Mesenchymal stem cell (in vitro differentiated cells and primary cell): Measurements from ENCODE around the gene C2.
A peak's percentile ranks its signal among the peaks of the same experiment; 100 is the strongest.

ENCODE experiments used
- DNase-seq: peaks from one replicate; pipeline ENCODE4 v3.0.0-alpha.2; 2013
- H2AFZ ChIP-seq: one replicate; pipeline ENCODE4 v1.6.1; 2013; ENCODE audit warnings: low read depth, mild to moderate bottlenecking, control low read depth, inconsistent platforms, low read length, moderate library complexity
- H2AK5ac ChIP-seq: 2 replicates; pipeline ENCODE4 v1.6.1; 2013; ENCODE audit warnings: low read length, moderate library complexity, mild to moderate bottlenecking, inconsistent platforms; ENCODE audit not compliant: severe bottlenecking
- H2BK120ac ChIP-seq: one replicate; pipeline ENCODE4 v1.6.1; 2013; ENCODE audit warnings: low read depth, mild to moderate bottlenecking, inconsistent platforms, low read length, moderate library complexity
- H2BK12ac ChIP-seq, 2 experiments: one replicate each; pipeline ENCODE4 v1.6.1; 2013; ENCODE audit warnings: inconsistent platforms in 2 of 2, low read length in 2 of 2, mild to moderate bottlenecking in 2 of 2, moderate library complexity in 2 of 2, control low read depth in 1 of 2
- H2BK15ac ChIP-seq: one replicate; pipeline ENCODE4 v1.6.1; 2013; ENCODE audit warnings: mild to moderate bottlenecking, low read depth, inconsistent platforms; ENCODE audit not compliant: poor library complexity, severe bottlenecking
- H2BK5ac ChIP-seq: 2 replicates; pipeline ENCODE4 v1.6.1; 2013; ENCODE audit warnings: low read depth, mild to moderate bottlenecking, low read length, control low read depth, inconsistent platforms; ENCODE audit not compliant: poor library complexity, severe bottlenecking
- H3K14ac ChIP-seq, 2 experiments: one replicate each; pipeline ENCODE4 v1.6.1; 2013; ENCODE audit warnings: inconsistent platforms in 2 of 2, low read length in 2 of 2, control low read depth in 1 of 2, mild to moderate bottlenecking in 1 of 2, moderate library complexity in 1 of 2
- H3K18ac ChIP-seq, 2 experiments: one replicate each; pipeline ENCODE4 v1.6.1; 2013; ENCODE audit warnings: inconsistent platforms in 2 of 2, low read length in 2 of 2, control low read depth in 1 of 2, low read depth in 1 of 2, mild to moderate bottlenecking in 1 of 2
- H3K23ac ChIP-seq, 2 experiments: one replicate each; pipeline ENCODE4 v1.6.1; 2013; ENCODE audit warnings: inconsistent platforms in 2 of 2, low read length in 2 of 2, mild to moderate bottlenecking in 2 of 2, moderate library complexity in 2 of 2, control low read depth in 1 of 2
- H3K27ac ChIP-seq: 2 replicates; pipeline ENCODE4 v1.5.1; 2013; ENCODE audit warnings: mild to moderate bottlenecking, moderate library complexity, low read length, control low read depth, inconsistent platforms; ENCODE audit not compliant: poor library complexity, severe bottlenecking
- H3K27me3 ChIP-seq, 2 experiments: 2 replicates each; pipeline versions ENCODE4 v1.6.1 to v1.7.0; 2013; ENCODE audit warnings: low read length in 2 of 2, mild to moderate bottlenecking in 2 of 2, moderate library complexity in 2 of 2, control low read depth in 1 of 2, inconsistent platforms in 1 of 2; ENCODE audit not compliant: control insufficient read depth in 1 of 2, insufficient read depth in 1 of 2
- H3K36me3 ChIP-seq, 2 experiments: 2 replicates each; pipeline versions ENCODE4 v1.6.1 to v1.7.0; 2013; ENCODE audit warnings: low read length in 2 of 2, control low read depth in 1 of 2, inconsistent platforms in 1 of 2, low read depth in 1 of 2, mild to moderate bottlenecking in 1 of 2; ENCODE audit not compliant: insufficient read depth in 2 of 2, control insufficient read depth in 1 of 2
- H3K4ac ChIP-seq, 2 experiments: one replicate each; pipeline ENCODE4 v1.6.1; 2013; ENCODE audit warnings: inconsistent platforms in 2 of 2, low read length in 2 of 2, mild to moderate bottlenecking in 2 of 2, moderate library complexity in 2 of 2, control low read depth in 1 of 2, low read depth in 1 of 2
- H3K4me1 ChIP-seq: 2 replicates; pipeline ENCODE4 v1.6.1; 2013; ENCODE audit warnings: low read depth, low read length, control low read depth; ENCODE audit not compliant: control insufficient read depth, insufficient read depth
- H3K4me2 ChIP-seq: 2 replicates; pipeline ENCODE4 v1.6.1; 2013; ENCODE audit warnings: low read length, mild to moderate bottlenecking, inconsistent platforms; ENCODE audit not compliant: poor library complexity, severe bottlenecking
- H3K4me3 ChIP-seq, 2 experiments: 2 replicates each; pipeline versions ENCODE4 v1.5.1 to v1.7.0; 2013; ENCODE audit warnings: low read length in 2 of 2, mild to moderate bottlenecking in 2 of 2, control low read depth in 1 of 2, low read depth in 1 of 2; ENCODE audit not compliant: insufficient read depth in 1 of 2
- H3K79me1 ChIP-seq: replicated peaks from 2 replicates; pipeline ENCODE4 v1.6.1; 2013; ENCODE audit warnings: mild to moderate bottlenecking, control low read depth, low read length, inconsistent platforms; ENCODE audit not compliant: poor library complexity, severe bottlenecking
- H3K9ac ChIP-seq: 2 replicates; pipeline ENCODE4 v1.7.0; 2013; ENCODE audit warnings: mild to moderate bottlenecking, low read length, moderate library complexity
- H3K9me3 ChIP-seq: 2 replicates; pipeline ENCODE4 v1.7.0; 2013; ENCODE audit warnings: mild to moderate bottlenecking, low read length; ENCODE audit not compliant: control insufficient read depth
- H4K8ac ChIP-seq: one replicate; pipeline ENCODE4 v1.6.1; 2013; ENCODE audit warnings: inconsistent platforms, mild to moderate bottlenecking, low read length, moderate library complexity
- H4K91ac ChIP-seq: one replicate; pipeline ENCODE4 v1.6.1; 2013; ENCODE audit warnings: mild to moderate bottlenecking, low read length, inconsistent platforms
- WGBS: methylation state at CpG from one replicate; pipeline ENCODE4 v1.1.7; 2013; ENCODE audit warnings: mixed read lengths; 5-methylcytosine and 5-hydroxymethylcytosine counted together

C2 gene

DNA sequence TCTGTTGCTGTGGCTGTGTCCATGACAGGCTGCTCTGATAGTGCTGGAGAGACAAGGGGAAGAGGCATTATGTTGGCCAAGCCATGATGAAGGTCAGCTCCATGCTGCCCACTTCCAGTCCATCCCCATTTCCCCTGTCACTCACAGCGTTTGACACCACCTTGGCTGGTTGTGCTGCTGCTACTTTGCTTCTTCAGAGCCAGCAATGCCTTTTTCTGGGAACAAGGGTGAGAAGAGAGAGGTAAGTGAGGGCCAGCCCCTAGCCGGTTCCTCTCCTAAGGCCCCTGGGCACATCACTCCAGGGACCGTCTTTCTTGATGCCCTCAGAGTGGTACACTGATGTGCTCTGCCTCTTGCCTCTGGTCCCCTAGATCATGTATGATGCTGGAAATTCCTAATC, 29.3 kb downstream of the C2 start:
- Histone ChIP-seq H4K8ac (no peak overlapping the region), H3K18ac (no peak overlapping the region), H2BK15ac (no peak overlapping the region), H3K27ac (no peak overlapping the region), H2BK12ac (no peak overlapping the region), H3K79me1 (peaks cover 46% of the 10 kb centered on the region), H2AFZ (no peak overlapping the region), H3K14ac (no peak overlapping the region), H3K36me3 (peaks cover 54 to 73% of the 10 kb centered on the region in 2 experiments), H3K4me3 (no peak overlapping the region), H3K4me2 (no peak overlapping the region), H3K9ac (peak overlapping the region; percentile 100), H3K23ac (no peak overlapping the region), H2BK5ac (no peak overlapping the region), H3K27me3 (no peaks in the 10 kb centered on the region), H3K4ac (no peak overlapping the region), H2AK5ac (no peak overlapping the region), H3K4me1 (peaks cover 11% of the 10 kb centered on the region), H2BK120ac (no peak overlapping the region), H3K9me3 (no peaks in the 10 kb centered on the region), H4K91ac (no peak overlapping the region)
- 100% methylated on average over 3 of the region's 3 CpGs for WGBS
- DNase-seq, result no peak

DNA sequence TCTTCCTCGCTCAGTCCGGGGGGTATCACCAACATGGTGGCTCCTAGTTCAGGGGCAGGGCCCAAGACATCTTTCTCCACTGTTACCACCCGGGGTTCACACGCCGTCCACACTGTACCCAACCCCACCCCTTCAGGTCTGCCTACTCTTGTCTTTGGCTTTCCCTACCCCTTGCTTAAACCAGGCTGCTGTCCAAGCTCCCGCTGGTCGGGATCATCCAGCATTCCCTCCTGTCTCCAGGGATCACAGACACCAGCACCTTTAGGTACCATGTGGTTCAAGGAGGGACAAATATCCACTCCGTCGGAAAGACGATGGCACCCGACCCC, 30.9 kb downstream of the C2 start:
- Histone ChIP-seq H2BK15ac (no peak overlapping the region), H3K23ac (no peak overlapping the region), H4K8ac (peak overlapping the region; percentile 96), H3K9me3 (no peaks in the 10 kb centered on the region), H2BK12ac (no peak overlapping the region), H3K14ac (peak overlapping the region in 1 of 2 experiments; percentile 72), H3K4me1 (peaks cover 11% of the 10 kb centered on the region), H3K27me3 (no peaks in the 10 kb centered on the region), H3K27ac (peak overlapping the region; percentile 28), H3K4me3 (peak overlapping the region; percentile 92 to 100), H2AK5ac (peak overlapping the region; percentile 10), H2BK5ac (no peak overlapping the region), H3K4ac (peak overlapping the region; percentile 62 to 66), H3K4me2 (peak overlapping the region; percentile 97), H2AFZ (peak overlapping the region; percentile 43), H3K18ac (peak overlapping the region; percentile 57 to 79), H2BK120ac (peak overlapping the region; percentile 11), H3K9ac (peak overlapping the region; percentile 100), H3K36me3 (peaks cover 61 to 74% of the 10 kb centered on the region in 2 experiments), H4K91ac (peak overlapping the region; percentile 70), H3K79me1 (peaks cover 60% of the 10 kb centered on the region)
- WGBS, result 16% methylated on average over 11 of the region's 11 CpGs
- DNase-seq, result no peak

DNA sequence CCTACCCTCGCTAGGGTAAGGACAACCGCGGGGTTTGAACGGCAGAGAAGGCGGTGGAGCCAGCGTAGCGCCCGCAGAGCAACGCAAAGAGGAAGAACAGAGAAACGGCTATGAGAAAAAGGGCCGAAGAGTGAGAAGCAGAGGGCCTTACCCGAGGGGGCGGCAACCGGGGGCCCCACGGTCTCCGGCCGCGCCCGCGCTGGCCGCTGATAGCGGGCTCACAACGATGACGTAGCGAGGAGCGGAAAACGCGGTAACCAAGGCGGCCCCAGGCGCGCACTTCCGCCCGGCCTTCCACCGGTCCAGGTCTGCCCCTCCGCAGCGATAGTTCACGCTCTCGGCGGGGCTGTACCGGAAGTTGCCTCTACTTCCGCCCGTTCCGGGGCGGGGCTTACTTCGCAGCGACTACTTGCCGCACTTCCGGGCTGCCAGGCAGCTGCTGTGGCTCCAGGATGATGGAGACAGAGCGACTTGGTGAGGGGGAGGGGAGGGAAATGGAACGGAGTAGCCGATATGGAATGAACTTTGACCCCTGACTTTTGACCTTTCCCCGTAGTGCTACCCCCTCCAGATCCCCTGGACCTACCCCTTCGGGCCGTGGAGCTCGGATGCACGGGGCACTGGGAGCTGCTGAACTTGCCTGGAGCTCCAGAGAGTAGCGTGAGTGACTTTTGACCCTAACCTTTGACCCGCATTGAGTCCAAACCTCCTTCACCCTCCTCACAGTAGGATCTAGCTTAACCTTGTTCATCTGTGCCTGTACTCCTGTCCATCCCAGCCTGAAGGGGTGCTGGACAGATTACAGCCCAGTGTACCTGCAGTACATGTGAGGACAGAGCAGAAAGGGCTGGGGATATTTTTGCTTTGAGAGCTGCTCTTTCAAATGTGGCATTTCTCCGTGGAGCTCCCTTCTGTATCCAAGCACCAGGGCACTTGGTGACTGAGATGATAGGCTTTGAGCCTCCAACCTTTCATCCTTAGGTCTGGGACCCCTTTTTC, 31.5 kb downstream of the C2 start, which contains the start of the genes NELFE and SKIC2:
TSS of gene NELFE (minus strand) at position 231 of the 999 bp plus-strand sequence. CDS start 525 bp downstream, outside the sequence.
TSS of gene SKIC2 (plus strand) at position 435 of the 999 bp plus-strand sequence. CDS start at position 453, 18 bp downstream.
- Histone ChIP-seq H3K4me3 (peak within 1 kb of the TSS; percentile 92 to 100), H4K8ac (peak within 1 kb of the TSS; percentile 99), H3K36me3 (peaks cover 61 to 74% of the 10 kb centered on the region in 2 experiments), H3K4me2 (peak within 1 kb of the TSS; percentile 97), H3K14ac (peak within 1 kb of the TSS in 1 of 2 experiments; percentile 72), H3K79me1 (peaks cover 65% of the 10 kb centered on the region), H2BK12ac (peak within 1 kb of the TSS in 1 of 2 experiments; percentile 34), H2AFZ (peak within 1 kb of the TSS; percentile 43), H3K27ac (peak within 1 kb of the TSS; percentile 28), H3K23ac (no peak within 1 kb of the TSS), H2AK5ac (peak within 1 kb of the TSS; percentile 69), H3K9ac (peak within 1 kb of the TSS; percentile 100), H3K18ac (peak within 1 kb of the TSS; percentile 57 to 80), H2BK15ac (peak within 1 kb of the TSS; percentile 8), H4K91ac (peak within 1 kb of the TSS; percentile 92), H3K27me3 (no peaks in the 10 kb centered on the region), H3K4ac (peak within 1 kb of the TSS; percentile 62 to 66), H3K9me3 (no peaks in the 10 kb centered on the region), H2BK120ac (peak within 1 kb of the TSS; percentile 36), H3K4me1 (peaks cover 11% of the 10 kb centered on the region), H2BK5ac (no peak within 1 kb of the TSS)
- DNase-seq, result peak; percentile 99
- WGBS, result under 1% methylated on average over 51 of the region's 59 CpGs

GRCh38 chr6:31961616-31962015, 34.1 kb downstream of the C2 start:
- peaks cover 60 to 77% of the 10 kb centered on the region in 2 experiments for H3K36me3 ChIP-seq
- H2BK120ac ChIP-seq, result no peak overlapping the region
- H2BK5ac ChIP-seq, result no peak overlapping the region
- peaks cover 62% of the 10 kb centered on the region for H3K79me1 ChIP-seq
- no peak overlapping the region for H3K4ac ChIP-seq
- H2BK12ac ChIP-seq, result no peak overlapping the region
- no peak overlapping the region for H3K4me3 ChIP-seq
- H2AK5ac ChIP-seq, result no peak overlapping the region
- no peaks in the 10 kb centered on the region for H3K27me3 ChIP-seq
- peaks cover 11% of the 10 kb centered on the region for H3K4me1 ChIP-seq
- no peak overlapping the region for H3K14ac ChIP-seq
- no peak overlapping the region for H3K27ac ChIP-seq
- H3K23ac ChIP-seq, result no peak overlapping the region
- no peak overlapping the region for H2BK15ac ChIP-seq
- no peak overlapping the region for H4K91ac ChIP-seq
- H3K9ac ChIP-seq, result no peak overlapping the region
- DNase-seq, result no peak
- no peak overlapping the region for H3K4me2 ChIP-seq
- H3K18ac ChIP-seq, result no peak overlapping the region
- H2AFZ ChIP-seq, result no peak overlapping the region
- no peaks in the 10 kb centered on the region for H3K9me3 ChIP-seq
- WGBS, result 98% methylated on average over 12 of the region's 12 CpGs
- H4K8ac ChIP-seq, result no peak overlapping the region
